ENCODE data around the gene DEXI. TPM values are rescaled to one million over a fixed set of nuclear protein-coding genes. Genes with fewer than 3 reads are reported as not detected.

The DEXI gene
- total RNA-seq, 1 donor from 2014 or later: 35.8 TPM

GRCh38 chr16:10934325-10935107, 7.8 kb downstream of the DEXI start:
- Mint-ChIP-seq H3K9me3 (ENCODE audit: unreplicated experiment) (no peaks in the 10 kb centered on the region), H3K4me1 (ENCODE audit: unreplicated experiment) (peaks cover 11% of the 10 kb centered on the region), H3K27ac (ENCODE audit: unreplicated experiment) (no peak overlapping the region), H3K4me3 (ENCODE audit: unreplicated experiment) (no peak overlapping the region), H3K36me3 (ENCODE audit: unreplicated experiment) (peaks cover 3% of the 10 kb centered on the region), H3K27me3 (ENCODE audit: unreplicated experiment) (no peaks in the 10 kb centered on the region)
- TF ChIP-seq CTCF (IDR thresholded peaks at IDR 0.05): no peak
- DNase-seq (ENCODE audit: extremely low spot score, unreplicated experiment): no peak

- peaks cover 5% of the 10 kb centered on the region for H3K4me1 Mint-ChIP-seq (ENCODE audit: unreplicated experiment)
Measured at GRCh38 chr16:10933865-10934264, 8.4 kb downstream of the DEXI start.

GRCh38 chr16:10932959-10933710, 9.1 kb downstream of the DEXI start:
- no peak overlapping the region for H3K4me3 Mint-ChIP-seq (ENCODE audit: unreplicated experiment)
- no peak for DNase-seq (ENCODE audit: extremely low spot score, unreplicated experiment)
- H3K27me3 Mint-ChIP-seq (ENCODE audit: unreplicated experiment): no peaks in the 10 kb centered on the region
- no peak for TF ChIP-seq CTCF (IDR thresholded peaks at IDR 0.05)
- peaks cover 10% of the 10 kb centered on the region for H3K36me3 Mint-ChIP-seq (ENCODE audit: unreplicated experiment)
- no peaks in the 10 kb centered on the region for H3K9me3 Mint-ChIP-seq (ENCODE audit: unreplicated experiment)
- no peaks in the 10 kb centered on the region for H3K4me1 Mint-ChIP-seq (ENCODE audit: unreplicated experiment)
- no peak overlapping the region for H3K27ac Mint-ChIP-seq (ENCODE audit: unreplicated experiment)

More at GRCh38 chr16:10933865-10934264, 8.4 kb downstream of the DEXI start:
- no peak for TF ChIP-seq CTCF (IDR thresholded peaks at IDR 0.05)
- H3K27ac Mint-ChIP-seq (ENCODE audit: unreplicated experiment): no peak overlapping the region
- DNase-seq (ENCODE audit: extremely low spot score, unreplicated experiment): no peak
- peaks cover 7% of the 10 kb centered on the region for H3K36me3 Mint-ChIP-seq (ENCODE audit: unreplicated experiment)
- H3K27me3 Mint-ChIP-seq (ENCODE audit: unreplicated experiment): no peaks in the 10 kb centered on the region
- no peak overlapping the region for H3K4me3 Mint-ChIP-seq (ENCODE audit: unreplicated experiment)
- H3K9me3 Mint-ChIP-seq (ENCODE audit: unreplicated experiment): no peaks in the 10 kb centered on the region

GRCh38 chr16:10931977-10932632, 10.2 kb downstream of the DEXI start:
- Mint-ChIP-seq H3K27ac (ENCODE audit: unreplicated experiment) (no peak overlapping the region), H3K4me1 (ENCODE audit: unreplicated experiment) (no peaks in the 10 kb centered on the region), H3K36me3 (ENCODE audit: unreplicated experiment) (peaks cover 15% of the 10 kb centered on the region), H3K9me3 (ENCODE audit: unreplicated experiment) (no peaks in the 10 kb centered on the region), H3K4me3 (ENCODE audit: unreplicated experiment) (no peak overlapping the region), H3K27me3 (ENCODE audit: unreplicated experiment) (no peaks in the 10 kb centered on the region)
- TF ChIP-seq CTCF (IDR thresholded peaks at IDR 0.05): no peak
- no peak for DNase-seq (ENCODE audit: extremely low spot score, unreplicated experiment)

- TF ChIP-seq CTCF (IDR thresholded peaks at IDR 0.05): no peak
- H3K27ac Mint-ChIP-seq (ENCODE audit: unreplicated experiment): no peak overlapping the region
- DNase-seq (ENCODE audit: extremely low spot score, unreplicated experiment): no peak
- H3K27me3 Mint-ChIP-seq (ENCODE audit: unreplicated experiment): no peaks in the 10 kb centered on the region
- H3K4me1 Mint-ChIP-seq (ENCODE audit: unreplicated experiment): no peaks in the 10 kb centered on the region
- H3K9me3 Mint-ChIP-seq (ENCODE audit: unreplicated experiment): no peaks in the 10 kb centered on the region
- peaks cover 15% of the 10 kb centered on the region for H3K36me3 Mint-ChIP-seq (ENCODE audit: unreplicated experiment)
- H3K4me3 Mint-ChIP-seq (ENCODE audit: unreplicated experiment): no peak overlapping the region
Measured at GRCh38 chr16:10931134-10931533, 11.1 kb downstream of the DEXI start.
